Erythroblast (primary cell): ENCODE results near the gene BTNL2.

Experiments
- GATA1 ChIP-seq: IDR thresholded peaks from 2 replicates; pipeline ENCODE4 v1.6.1; 2011; ENCODE audit warnings: low read depth, mild to moderate bottlenecking, control low read depth, low read length, moderate library complexity
- POLR2A ChIP-seq: IDR thresholded peaks from 2 replicates; pipeline ENCODE4 v1.6.1; 2011; ENCODE audit warnings: mild to moderate bottlenecking, low read length

GRCh38 chr6:32442243-32442667 lies 35.3 kb upstream of the BTNL2 start:
- TF ChIP-seq POLR2A (no peak), GATA1 (no peak)
